ENCODE data around the gene MTHFD2. TPM values are rescaled to one million over a fixed set of nuclear protein-coding genes. Genes with fewer than 3 reads are reported as not detected.

The MTHFD2 gene
- 62.2 TPM for total RNA-seq
- long read RNA-seq, full-length matches to known transcripts: 81 of 119 reads
- long read RNA-seq, partial matches to known transcripts: 3 of 119 reads
- long read RNA-seq, other reads (novel, unspliced or antisense): 35 of 119 reads

DNA sequence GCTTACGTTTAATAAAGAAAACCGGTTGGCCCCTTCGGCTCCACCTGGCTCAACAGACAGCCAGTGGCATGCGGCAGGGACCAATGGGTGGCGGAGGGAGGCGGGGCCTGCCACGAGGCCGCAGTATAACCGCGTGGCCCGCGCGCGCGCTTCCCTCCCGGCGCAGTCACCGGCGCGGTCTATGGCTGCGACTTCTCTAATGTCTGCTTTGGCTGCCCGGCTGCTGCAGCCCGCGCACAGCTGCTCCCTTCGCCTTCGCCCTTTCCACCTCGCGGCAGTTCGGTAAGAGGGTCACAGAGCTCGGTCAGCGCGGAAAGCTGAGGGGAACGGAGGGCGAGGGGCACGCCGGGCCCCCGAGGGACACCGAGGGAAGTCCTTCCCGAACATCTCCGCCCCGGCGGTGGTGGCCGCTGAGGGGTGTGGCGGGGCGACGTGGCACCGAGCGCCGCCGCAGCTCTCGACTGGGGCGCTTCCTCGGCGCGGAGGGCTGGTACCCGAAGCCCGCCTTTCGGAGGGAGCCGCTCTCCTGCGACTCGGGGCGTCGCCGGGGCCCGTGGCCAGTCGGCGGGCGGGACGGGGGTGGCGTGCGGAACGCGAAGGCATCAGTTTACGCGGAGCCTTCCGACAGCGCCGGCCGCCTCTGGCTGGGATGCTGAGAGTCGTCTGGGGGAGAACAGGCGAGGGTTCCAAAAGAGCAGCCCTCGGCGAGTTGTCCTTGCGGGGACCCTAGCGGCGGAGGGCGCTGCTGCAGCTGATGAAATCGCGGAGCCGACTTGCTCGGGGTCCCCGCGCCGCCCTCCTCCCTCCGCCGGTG, at the start of gene MTHFD2:
TSS of gene MTHFD2 (plus strand) at position 155 of the 814 bp plus-strand sequence. CDS start at position 182, 27 bp downstream.
- peak within 1 kb of the TSS; percentile 94 for H3K27ac ChIP-seq
- peaks cover 5% of the 10 kb centered on the region for H3K36me3 ChIP-seq
- no peaks in the 10 kb centered on the region for H3K27me3 ChIP-seq
- peak within 1 kb of the TSS; percentile 87 for H3K4me3 ChIP-seq
- intact Hi-C loops (cut with DNase I): no loop called here
- TF ChIP-seq, protein P1, sequence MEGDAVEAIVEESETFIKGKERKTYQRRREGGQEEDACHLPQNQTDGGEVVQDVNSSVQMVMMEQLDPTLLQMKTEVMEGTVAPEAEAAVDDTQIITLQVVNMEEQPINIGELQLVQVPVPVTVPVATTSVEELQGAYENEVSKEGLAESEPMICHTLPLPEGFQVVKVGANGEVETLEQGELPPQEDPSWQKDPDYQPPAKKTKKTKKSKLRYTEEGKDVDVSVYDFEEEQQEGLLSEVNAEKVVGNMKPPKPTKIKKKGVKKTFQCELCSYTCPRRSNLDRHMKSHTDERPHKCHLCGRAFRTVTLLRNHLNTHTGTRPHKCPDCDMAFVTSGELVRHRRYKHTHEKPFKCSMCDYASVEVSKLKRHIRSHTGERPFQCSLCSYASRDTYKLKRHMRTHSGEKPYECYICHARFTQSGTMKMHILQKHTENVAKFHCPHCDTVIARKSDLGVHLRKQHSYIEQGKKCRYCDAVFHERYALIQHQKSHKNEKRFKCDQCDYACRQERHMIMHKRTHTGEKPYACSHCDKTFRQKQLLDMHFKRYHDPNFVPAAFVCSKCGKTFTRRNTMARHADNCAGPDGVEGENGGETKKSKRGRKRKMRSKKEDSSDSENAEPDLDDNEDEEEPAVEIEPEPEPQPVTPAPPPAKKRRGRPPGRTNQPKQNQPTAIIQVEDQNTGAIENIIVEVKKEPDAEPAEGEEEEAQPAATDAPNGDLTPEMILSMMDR (IDR thresholded peaks at IDR 0.05): peak; percentile 76
- ATAC-seq (peak; percentile 98), DNase-seq (peak; percentile 95)
- no peaks in the 10 kb centered on the region for H3K9me3 ChIP-seq
- peaks cover 13% of the 10 kb centered on the region for H3K4me1 ChIP-seq

DNA sequence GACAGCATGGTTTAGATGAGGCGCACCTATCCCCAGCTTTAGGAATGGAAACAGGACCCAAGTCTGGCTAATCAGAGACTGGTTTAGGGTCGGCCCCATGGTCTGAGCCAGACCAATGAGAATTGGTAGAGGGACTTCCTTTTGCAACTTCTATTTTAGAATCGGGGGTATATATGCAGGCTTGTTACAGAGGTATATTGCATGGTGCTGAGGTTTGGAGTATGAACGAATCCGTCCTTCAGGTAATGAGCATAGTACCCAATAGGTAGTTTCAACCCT, 49.2 kb upstream of the MTHFD2 start:
- ATAC-seq (no peak), DNase-seq (no peak)
- no peak overlapping the region for H3K27ac ChIP-seq
- no peak overlapping the region for H3K4me3 ChIP-seq
- intact Hi-C loops (cut with DNase I): no loop called here
- H3K36me3 ChIP-seq: peaks cover 29% of the 10 kb centered on the region
- no peaks in the 10 kb centered on the region for H3K27me3 ChIP-seq
- no peaks in the 10 kb centered on the region for H3K9me3 ChIP-seq
- H3K4me1 ChIP-seq: peaks cover 13% of the 10 kb centered on the region
- TF ChIP-seq, protein P1 (IDR thresholded peaks at IDR 0.05): no peak

DNA sequence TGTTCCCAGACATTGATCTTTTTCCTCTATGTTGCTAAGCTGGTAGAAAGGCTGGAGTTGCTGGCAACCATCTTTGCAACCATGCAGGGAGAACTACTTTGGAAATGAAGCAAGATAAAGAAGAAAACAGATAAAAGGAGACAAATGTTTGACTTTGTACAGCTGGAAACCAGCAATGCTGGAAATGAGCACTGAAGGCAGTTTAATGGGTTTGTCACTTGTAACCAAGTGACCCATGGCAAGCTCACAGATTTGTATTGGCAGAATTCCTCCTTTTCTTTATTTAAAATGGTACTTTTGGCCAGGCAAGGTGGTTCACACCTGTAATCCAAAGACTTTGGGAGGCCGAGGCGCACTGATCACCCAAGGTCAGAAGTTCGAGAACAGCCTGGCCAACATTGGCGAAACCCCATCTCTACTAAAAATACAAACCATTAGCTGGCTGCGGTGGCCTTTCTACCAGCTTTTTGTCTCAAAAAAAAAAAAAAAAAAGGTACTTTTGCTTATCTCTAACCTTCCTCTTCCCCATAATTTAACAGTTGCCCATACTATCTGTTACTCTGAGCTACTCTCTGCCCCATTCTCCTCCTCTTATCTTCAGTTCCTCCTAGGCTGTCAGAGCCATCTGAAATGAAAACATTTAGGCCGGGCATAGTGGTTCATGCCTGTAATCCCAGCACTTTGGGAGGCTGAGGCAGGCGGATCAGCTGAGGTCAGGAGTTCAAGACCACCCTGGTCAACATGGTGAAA, 48.7 kb upstream of the MTHFD2 start:
- intact Hi-C loops (cut with DNase I): no loop called here
- TF ChIP-seq, protein P1 (IDR thresholded peaks at IDR 0.05): no peak

DNA sequence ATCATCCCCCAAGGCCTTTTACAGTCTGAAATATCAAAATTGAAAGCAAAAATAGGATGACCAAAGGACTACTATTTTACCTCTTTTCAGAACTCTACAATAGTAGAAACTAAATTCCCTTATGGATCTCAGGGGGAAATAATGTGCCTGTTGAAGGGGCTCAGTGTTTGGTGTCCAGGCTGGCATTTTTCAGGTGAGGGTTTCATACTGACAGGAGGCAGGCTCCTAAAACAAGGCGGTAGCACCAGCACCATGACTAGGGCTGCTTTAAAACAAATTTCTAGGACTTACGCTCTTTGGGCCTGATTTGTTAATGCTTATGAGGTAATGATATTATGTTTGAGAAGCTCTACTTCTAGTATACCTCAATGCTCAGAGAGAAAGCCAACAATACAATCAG, 45.5 kb upstream of the MTHFD2 start:
- ATAC-seq: no peak
- Histone ChIP-seq H3K4me3 (no peak overlapping the region), H3K27ac (no peak overlapping the region), H3K9me3 (no peaks in the 10 kb centered on the region), H3K27me3 (no peaks in the 10 kb centered on the region), H3K36me3 (peaks cover 66% of the 10 kb centered on the region), H3K4me1 (no peaks in the 10 kb centered on the region)
- intact Hi-C loops (cut with DNase I): no loop called here
- TF ChIP-seq, protein P1 (IDR thresholded peaks at IDR 0.05): no peak
- no peak for DNase-seq

More for the DNA sequence above, 48.7 kb upstream of the MTHFD2 start:
- DNase-seq (no peak), ATAC-seq (no peak)
- Histone ChIP-seq H3K27ac (no peak overlapping the region), H3K9me3 (no peaks in the 10 kb centered on the region), H3K4me1 (peaks cover 13% of the 10 kb centered on the region), H3K36me3 (peaks cover 34% of the 10 kb centered on the region), H3K4me3 (no peak overlapping the region), H3K27me3 (no peaks in the 10 kb centered on the region)

DNA sequence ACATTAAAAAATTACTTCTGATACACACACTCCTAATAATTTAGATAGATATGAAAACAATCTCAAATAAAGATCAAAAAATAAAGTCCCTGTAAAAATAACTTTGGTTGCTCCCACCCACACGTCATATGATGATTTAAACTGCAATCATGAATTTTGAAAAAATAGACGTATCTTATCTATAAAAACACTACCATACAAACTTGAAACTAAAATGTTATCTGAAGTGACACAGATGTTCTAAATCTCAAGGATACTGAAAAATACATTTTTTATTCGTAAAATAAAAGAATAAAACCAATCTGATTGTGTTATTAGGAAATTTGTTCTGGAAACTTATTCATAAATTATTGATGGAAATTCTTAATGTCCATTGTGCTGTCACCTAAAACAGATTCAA, 42.6 kb upstream of the MTHFD2 start:
- Histone ChIP-seq H3K9me3 (no peaks in the 10 kb centered on the region), H3K36me3 (peaks cover 91% of the 10 kb centered on the region), H3K4me3 (no peak overlapping the region), H3K4me1 (no peaks in the 10 kb centered on the region), H3K27me3 (no peaks in the 10 kb centered on the region), H3K27ac (no peak overlapping the region)
- ATAC-seq (no peak), DNase-seq (no peak)
- TF ChIP-seq, protein P1 (IDR thresholded peaks at IDR 0.05): no peak
- intact Hi-C loops (cut with DNase I): no loop called here

Measured in upper lobe of right lung (tissue), 1 donor.